CD4-positive, alpha-beta T cell treated with Interferon alpha-2 for 1 hour (primary cell): Measurements from ENCODE around the gene ARHGAP4.

ENCODE experiments used
- DNase-seq, 2 donors: peaks; one replicate each; pipeline ENCODE4 v3.0.0-alpha.2; 2020 to 2022

Gene ARHGAP4

GRCh38 chrX:153864101-153864500 is 62.0 kb downstream of the ARHGAP4 start:
- no peak for DNase-seq

GRCh38 chrX:153863251-153863991 is 62.6 kb downstream of the ARHGAP4 start:
- no peak for DNase-seq

GRCh38 chrX:153862369-153863250 is 63.5 kb downstream of the ARHGAP4 start:
- DNase-seq, result no peak

GRCh38 chrX:153861733-153862310 is 64.2 kb downstream of the ARHGAP4 start:
- DNase-seq, result no peak

- no peak for DNase-seq
These were observed 64.9 kb downstream of the ARHGAP4 start for GRCh38 chrX:153861151-153861550.
